NOMO-1 treated with DMSO at 0.1 percent for 48 hours (cell line): Measurements from ENCODE around the gene PDSS2.

Experiments
- DNase-seq: peaks from one replicate; lab custom pipeline; 2025; ENCODE audit not compliant: unreplicated experiment; lab: John Stamatoyannopoulos, UW

Gene PDSS2

DNA sequence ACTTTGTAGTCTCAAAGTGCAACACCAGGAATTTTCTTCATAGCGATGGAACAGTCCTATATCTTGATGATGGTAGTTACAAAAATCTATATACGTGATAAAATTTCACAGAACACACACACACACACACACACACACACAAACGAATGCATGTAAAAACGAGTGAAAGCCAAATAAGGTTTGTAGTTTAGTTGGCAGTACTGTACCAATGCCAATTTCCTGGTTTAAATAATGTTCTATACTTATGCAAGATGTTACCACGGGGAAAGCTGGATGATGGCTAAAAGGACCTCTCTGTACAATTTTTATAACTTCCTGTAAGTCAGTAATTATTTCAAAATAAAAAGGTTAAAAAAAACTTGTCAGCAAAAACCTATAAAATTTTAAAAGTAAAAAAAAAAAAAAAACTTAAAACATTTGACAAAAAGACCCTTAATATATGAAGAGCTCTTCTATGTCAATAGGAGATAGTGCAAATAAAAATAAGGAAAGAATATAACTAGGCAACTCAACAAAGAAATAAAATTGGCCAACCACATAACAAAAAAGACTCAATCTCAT, 37.6 kb downstream of the PDSS2 start:
- no peak for DNase-seq

DNA sequence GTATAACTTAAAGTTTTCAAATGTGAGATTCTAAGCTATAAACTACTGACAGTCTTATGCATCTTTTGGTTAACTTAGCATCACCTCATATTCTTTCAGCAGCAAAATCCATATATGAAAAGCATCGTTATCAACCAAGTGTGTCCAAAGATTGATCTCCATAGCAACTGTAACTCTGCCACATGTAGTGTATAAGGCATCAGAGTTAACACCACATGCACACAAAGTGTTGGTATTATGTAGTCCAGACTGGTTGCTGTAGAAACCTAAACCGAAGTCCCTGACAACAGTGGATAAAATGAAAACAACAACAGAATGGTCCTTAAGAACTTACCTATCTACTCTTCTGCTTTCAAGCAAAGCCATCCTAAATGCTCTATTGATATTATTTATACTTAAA, 39.6 kb downstream of the PDSS2 start:
- DNase-seq = no peak

DNA sequence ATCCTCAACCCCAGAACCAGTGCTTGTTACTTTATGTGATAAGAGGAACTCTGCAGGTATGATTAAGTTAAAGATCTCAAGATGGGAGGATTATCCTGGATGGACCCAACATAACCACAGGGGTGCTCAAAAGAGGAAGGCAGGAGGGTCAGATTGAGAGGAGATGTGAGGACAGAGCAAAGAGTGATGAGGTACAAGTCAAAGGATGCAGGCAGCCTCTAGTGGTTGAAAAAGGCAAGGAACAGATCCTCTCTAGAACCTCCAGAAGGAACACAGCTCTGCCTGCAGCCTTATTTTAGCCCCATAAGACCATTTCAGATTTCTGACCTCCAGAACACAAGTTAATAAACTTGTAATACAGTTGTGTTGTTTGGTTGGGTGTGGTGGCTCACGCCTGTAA, 41.2 kb downstream of the PDSS2 start:
- DNase-seq = no peak

DNA sequence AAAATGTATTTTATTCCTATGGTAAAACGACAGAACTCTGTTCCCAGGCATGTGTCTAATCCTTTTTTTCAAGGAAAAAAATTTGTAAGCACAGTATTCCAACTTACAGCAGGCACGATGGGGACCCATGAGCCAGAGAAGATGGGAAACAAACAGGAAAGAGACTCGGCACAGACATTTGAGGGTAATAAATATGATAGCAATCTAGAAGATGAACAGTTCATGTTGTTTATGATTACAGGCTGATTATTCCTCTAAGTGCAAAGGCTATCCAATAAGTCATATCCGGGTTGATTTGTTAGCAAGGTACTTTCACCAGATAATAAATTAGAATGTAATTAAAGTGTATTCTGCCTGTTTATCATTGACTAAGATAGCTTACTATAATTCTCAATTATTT, 43.2 kb downstream of the PDSS2 start:
- DNase-seq = no peak

DNA sequence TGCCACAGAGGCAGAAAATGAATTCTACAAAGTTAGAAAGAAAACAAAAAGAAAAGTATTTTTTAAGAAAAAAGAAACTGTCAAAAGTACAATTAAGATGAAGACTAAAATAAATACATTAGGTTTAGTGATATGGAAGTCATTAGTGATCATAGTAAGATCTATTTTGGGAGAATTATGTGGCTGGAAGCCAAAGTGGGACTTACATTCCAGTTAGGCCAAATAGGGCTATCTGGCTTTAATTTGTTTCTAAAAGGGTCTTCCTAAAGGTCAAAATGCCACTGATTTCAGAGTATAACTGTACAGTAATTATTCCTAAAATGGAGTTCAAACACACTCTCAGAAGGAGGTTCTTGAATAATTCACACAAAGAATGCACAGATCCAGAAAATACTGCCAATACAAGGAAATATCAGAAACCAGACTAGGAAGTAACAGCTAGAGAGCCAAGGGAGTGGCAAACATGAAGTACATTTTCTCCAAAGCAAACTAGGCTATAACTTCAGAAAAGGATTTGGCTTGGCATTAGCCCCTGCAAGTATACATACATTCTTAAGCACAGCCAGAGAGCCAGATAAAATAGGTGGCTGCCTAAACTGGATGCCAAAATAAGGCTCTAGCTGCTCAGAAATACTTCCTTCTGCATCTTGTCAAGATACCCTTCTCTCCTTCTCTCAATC, 45.3 kb downstream of the PDSS2 start:
- DNase-seq = no peak

DNA sequence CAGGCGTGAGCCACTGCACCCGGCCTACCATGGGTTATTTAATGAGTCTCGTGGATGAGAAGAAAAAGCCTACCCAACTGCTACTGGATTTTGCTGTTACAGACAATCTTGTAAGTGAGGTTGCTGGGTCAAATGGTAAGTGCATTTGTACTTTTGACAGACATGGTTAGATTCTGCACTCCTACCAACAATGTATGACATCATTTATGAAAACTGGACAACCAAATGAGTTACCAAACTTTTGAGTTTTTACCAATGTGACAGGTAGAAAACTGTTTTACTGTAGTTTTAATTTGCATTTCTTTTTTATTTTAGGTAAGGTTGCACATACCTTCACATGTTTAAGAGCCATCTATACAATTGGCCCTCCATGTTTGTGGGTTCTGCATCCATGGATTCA, 48.2 kb downstream of the PDSS2 start:
- no peak for DNase-seq

DNA sequence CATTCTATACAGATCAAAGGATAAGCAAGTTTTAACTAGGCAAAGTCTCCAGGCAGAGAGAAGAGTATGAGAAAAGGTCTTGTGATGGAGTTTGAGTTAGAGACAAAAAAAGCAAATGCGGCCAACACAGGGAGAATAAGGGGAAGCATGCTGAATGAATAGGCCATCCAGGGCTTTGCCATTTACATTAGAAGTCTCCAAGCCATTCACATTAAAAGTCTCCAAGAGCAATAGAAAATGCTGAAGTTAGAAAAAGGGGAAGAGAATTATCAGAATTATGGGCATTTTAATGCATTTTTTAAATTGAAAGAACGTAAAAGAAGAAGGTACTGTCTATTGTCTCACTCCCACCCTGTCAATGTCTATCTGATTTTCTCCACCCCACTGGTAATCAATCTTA, 49.4 kb downstream of the PDSS2 start:
- DNase-seq = no peak

DNA sequence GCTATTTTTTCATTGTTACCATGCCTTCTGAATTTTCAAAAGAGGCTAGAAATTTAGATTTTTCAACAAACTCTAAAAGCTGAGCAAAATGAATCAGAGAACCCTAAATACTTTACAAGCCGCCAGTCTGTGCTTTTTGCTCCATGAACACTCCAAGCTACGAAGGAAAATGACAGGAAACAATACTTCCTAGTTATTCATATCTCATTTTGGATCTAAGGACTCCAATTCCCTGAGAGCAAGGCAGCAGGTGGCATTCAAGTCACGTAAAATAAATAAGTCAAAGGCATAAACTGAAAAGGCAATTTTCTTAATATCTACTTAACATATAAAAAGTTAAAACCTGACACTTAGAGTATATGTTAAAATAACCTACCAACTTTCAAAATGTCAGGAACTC, 50.6 kb downstream of the PDSS2 start:
- no peak for DNase-seq

DNA sequence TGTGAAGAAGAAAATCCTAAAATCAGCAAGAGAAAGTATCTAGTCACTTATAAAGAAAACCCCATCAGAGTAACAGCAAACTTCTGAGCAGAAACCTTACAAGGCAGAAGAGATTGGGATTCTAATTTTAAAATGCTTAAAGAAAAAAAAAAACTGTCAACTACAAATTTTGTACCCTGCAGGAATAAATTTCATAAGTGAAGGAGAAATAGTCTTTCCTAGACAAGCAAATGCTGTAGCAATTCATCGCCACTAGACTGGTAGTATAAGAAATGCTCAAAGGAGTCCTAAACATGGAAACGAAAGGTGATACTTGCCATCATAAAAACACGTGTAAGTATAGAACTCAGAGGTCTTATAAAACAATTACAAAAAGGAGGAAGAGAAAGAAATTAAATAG, 54.4 kb downstream of the PDSS2 start:
- DNase-seq = no peak

DNA sequence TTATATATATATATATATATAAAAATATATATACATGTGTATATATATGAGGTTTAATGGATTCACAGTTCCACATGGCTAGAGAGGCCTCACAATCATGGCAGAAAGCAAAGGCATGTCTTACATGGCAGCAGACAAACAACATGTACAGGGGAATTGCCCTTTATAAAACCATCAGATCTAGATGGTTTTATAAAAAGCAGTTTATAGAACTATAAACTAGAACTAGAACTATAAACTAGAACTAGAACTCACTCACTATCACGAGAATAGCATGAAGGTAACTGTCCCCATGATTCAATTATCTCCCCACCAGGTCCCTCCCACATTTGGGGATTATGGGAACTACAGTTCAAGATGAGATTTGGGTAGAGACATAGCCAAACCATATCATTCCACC, 56.8 kb downstream of the PDSS2 start:
- no peak for DNase-seq

DNA sequence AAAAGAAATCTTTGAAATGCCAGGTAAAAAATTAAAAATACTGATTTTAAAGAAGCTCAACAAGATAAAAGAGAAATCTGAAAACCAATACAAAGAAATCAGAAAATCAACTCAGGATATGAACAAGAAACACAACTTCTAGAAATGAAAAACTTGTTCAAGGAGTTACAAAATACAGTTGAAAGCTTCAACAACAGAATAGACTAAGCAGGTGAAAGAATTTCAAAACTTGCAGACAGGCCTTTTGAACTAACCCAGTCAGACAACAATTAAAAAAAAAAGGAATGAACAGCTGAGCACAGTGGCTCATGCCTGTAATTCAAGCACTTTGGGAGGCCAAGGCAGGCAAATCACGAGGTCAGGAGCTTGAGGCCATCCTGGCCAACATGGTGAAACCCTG, 57.8 kb downstream of the PDSS2 start:
- no peak for DNase-seq

DNA sequence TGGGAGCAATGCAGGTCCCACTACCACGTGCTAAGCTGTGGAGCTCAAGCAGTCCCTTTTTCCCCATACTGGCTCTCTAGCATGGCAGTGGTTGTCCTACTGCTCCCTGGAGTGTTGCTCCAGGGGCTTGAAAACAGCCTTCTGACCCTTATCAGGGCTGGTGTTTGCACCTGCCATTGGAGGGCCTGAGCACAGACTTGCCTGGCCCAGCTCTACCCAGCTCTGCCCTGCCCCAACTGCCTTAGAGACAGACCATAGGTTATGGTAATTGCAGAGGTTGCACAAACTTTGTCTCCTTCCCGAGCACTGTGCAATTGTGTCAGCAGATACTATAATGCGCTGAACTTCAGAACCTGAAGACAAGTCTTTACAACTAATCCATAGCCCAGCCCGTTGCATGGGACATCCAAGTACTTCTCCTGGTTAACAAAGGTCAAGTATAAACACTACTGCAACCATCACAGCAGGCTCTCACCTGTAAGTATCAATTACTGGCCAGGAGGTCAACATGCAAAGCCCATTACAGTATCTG, 58.7 kb downstream of the PDSS2 start:
- DNase-seq = no peak

DNA sequence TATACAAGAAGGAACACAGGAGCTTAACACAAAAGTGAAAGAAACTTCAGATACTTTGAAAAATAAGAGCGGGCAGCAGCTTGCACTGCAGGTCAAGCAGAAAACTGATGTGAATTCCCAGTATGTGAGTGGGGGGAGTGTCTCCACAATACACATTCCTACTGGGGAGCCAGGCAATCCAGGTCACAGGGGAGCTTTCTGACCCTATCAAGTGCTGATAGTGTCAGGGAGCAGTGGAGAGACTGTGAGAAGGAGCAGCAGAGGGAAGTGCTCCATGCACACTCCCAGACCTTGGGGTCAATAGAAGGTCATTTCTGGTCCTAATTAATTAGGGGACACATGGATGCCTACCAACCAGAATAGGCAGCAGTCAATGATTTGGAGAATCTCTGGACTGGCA, 59.4 kb downstream of the PDSS2 start:
- no peak for DNase-seq

DNA sequence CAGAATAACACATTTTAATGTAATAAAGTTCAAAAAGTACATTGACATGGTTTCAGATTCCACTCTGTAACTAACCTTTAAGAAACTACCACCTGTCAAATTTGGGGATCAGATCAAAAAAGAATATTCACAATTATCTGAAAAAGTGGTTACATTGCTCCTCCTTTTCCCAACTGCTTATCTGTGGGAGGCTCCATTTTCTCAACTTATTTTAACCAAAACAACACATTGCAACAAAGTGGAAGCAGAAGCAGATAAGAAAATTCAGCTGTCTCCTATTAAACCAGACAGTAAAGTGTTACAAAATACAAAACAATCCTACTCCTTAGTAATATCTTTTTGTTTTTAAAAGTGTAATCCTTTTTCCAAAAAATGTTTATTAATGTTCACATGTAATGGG, 61.4 kb downstream of the PDSS2 start:
- DNase-seq = no peak

DNA sequence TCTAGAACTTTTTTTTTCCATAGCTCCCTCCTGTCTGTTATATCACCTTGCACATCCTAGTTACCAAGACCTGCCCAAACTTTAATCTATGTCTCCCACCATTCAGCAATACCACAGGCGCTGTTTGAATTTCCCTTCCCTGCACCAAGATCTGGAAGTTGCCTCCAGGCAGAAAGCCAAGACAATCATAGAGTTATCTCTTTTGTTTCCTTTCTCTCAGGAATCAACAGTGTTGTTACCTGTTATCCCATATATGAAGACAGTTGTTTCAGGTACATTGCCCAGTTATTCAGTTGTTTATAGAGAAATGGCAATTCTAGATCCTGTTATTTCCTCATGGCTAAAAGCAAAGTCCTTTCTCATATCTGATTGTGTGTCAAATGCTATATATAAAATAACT, 63.2 kb downstream of the PDSS2 start:
- no peak for DNase-seq

DNA sequence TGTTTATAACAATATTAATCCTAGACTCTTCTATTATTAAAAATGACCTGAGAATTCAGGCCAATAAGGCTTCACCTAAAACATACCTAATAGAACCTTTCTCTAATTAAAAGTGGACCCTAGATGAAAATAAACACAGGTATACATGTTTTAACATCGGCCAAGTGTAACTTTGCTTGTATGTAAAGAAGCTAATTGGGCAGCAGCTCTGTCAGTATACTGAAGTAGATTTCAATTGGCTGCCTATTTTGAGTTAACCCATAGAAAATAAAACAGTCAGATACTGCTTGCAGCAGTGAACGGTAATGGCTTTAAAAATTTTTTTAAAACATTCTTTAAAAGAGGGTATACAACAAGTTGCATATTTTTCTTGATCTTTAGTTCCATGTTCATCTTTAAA, 67.3 kb downstream of the PDSS2 start:
- no peak for DNase-seq

DNA sequence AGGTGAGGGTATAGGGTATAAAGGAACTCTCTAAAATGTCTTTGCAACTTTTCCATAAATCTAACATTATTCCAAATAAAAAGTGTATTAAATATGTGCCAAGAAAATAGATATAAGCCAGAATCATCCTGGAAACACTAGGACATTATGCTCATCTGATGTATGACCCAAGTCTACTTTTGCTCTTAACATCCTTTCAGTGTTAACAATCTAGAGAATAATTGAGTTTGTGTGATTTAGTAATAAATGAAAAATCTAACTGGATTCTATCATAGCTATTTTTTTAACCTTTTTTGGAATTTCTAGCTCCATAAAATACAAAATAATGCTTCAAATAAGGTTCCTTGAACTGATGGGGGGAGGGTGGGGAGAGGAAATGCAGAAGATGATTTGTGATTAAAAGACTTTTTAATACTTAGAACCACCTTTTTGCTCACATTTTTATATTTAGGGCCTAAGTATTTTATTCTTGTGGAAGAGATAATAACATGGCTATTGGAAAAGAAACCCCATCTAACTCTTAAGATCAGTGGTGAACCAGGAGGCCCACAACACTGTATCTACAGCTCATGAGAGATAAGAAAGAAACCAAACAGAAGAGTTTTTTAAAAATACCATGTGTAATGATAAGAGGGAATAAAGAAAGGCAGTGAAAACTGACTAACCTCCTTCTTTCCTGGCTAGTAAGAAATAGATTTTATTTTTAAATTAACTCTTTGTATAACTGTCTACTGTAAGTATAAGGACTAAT, 68.5 kb downstream of the PDSS2 start:
- no peak for DNase-seq

DNA sequence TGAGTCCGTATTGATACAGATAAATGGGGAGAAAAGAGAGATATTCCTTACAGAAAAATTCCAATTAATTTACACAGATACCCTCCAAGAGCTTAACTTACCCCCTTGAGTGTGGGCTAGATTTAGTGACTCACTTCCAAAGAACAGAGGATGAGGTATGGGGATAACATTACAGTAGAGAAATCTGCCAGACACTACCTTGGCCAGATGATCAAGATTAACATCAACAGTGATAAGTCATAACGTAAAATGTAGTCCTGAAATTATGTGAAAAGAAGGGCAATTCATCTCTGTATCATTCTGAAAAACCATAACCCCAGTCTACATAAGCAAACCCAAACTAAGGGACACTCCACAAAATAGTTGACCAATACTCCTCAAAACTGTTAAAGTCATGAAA, 69.3 kb downstream of the PDSS2 start:
- no peak for DNase-seq

DNA sequence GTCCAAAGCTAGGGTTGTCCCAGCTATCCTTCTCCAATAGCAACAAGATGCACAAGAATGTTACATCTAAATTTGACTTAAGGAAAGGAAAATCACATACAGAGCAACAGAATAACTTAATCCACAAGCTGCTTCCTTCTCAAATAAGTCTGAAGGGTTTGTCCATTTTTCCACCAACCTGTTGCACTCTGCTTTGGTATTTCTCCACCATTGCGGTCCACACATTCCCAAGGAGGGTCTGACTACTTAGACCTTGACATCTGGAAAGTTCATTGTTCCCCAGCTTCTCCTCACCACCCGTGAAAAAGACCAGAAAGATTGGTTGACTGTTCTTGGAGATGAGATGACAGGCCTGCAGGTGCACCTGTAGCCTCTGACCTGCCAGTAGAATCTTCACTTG, 72.5 kb downstream of the PDSS2 start:
- DNase-seq = no peak

DNA sequence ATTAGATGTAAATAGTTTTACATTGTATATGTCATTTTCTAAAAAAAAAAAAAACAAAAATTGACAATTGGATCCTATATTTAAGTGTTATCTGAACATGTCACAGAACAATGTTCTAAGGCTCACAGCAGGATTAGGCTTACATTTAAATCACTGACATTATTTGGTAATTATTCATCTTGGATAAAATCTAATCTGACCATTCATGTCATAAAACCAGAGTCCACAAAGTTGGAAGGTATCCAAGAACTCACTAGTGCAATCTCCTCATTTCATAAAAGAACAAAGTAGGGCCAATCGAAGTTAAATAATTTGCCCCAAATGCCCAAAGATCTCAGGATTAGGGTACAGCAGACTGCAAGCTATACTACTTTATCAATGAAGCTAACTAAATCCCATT, 73.0 kb downstream of the PDSS2 start:
- DNase-seq = no peak

DNA sequence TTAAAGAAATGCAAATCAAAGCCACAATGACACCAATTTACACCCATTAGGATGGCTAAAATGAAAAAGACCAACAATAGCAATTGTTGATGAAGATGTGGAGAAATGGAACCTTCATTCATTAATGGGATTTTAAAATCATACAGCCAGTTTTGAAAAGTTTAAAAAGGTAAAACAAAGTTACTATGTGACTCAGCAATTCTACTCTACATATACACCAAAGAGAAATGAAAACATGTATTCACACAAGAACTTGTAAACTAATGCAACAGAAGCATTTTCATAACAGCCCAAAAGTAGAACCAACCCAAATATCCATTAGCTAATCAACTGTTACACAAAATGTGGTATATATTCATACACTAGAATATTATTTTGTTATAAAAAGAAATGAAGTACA, 75.7 kb downstream of the PDSS2 start:
- DNase-seq = no peak

DNA sequence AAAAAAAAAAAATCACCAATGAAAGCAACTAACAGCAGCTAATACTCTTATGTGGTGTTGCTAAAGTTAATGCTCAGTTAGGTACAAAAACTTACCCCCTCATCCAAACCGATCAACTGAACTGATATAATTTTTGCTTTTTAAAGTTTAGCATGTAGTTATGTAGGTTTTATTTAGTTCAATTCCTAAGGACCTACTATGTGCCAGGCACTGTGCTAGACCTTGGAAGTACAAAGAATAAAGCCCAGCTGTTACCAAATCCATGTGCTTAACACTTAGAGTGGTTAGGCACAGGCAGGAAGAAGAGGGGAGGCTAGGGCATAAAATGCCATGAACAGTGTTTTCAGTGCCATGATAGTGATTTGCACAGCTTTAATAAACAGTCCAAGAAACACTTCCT, 85.1 kb downstream of the PDSS2 start:
- no peak for DNase-seq
